RWPE2 (cell line): ENCODE measurements around the gene LINGO1.

ENCODE experiments used
- ATAC-seq: fragments of 200-7000 bp; cut with Tn5 transposase; 3 replicates; pipeline ENCODE4 v1.9.1; 2021; ENCODE audit warnings: low read depth
- DNase-seq: peaks from one replicate; pipeline ENCODE4 v3.0.0-alpha.2; 2020; ENCODE audit warnings: low spot score
- H3K27ac ChIP-seq: fragments of 450-650 bp; 2 replicates; pipeline ENCODE4 v1.5.1; 2017; ENCODE audit warnings: mild to moderate bottlenecking; ENCODE audit not compliant: poor library complexity, severe bottlenecking
- H3K27me3 ChIP-seq: fragments of 250-450 bp; sonication (Bioruptor Pico); 2 replicates; pipeline ENCODE4 v1.5.1; 2021; ENCODE audit warnings: mild to moderate bottlenecking, moderate library complexity; ENCODE audit not compliant: insufficient read depth, poor library complexity, severe bottlenecking
- H3K36me3 ChIP-seq: fragments of 250-450 bp; sonication (Bioruptor Pico); 2 replicates; pipeline ENCODE4 v1.5.1; 2020; ENCODE audit warnings: low read depth, mild to moderate bottlenecking, moderate library complexity
- H3K4me1 ChIP-seq: fragments of 250-450 bp; sonication (Bioruptor Pico); 2 replicates; pipeline ENCODE4 v1.5.1; 2021; ENCODE audit warnings: mild to moderate bottlenecking, moderate library complexity; ENCODE audit not compliant: insufficient read depth, poor library complexity, severe bottlenecking
- H3K4me3 ChIP-seq: fragments of 250-450 bp; sonication (Bioruptor Pico); 2 replicates; pipeline ENCODE4 v1.5.1; 2021; ENCODE audit warnings: mild to moderate bottlenecking, moderate library complexity; ENCODE audit not compliant: severe bottlenecking
- H3K9me3 ChIP-seq: fragments of 250-450 bp; sonication (Bioruptor Pico); 2 replicates; pipeline ENCODE4 v1.5.1; 2021; ENCODE audit warnings: mild to moderate bottlenecking, moderate library complexity; ENCODE audit not compliant: severe bottlenecking
- TF ChIP-seq, protein P1 (sequence below): fragments of 450-650 bp; IDR thresholded peaks from one replicate; pipeline ENCODE4 v1.5.1; 2017; ENCODE audit warnings: mild to moderate bottlenecking, moderate library complexity; ENCODE audit not compliant: poor library complexity, severe bottlenecking

The LINGO1 gene

DNA sequence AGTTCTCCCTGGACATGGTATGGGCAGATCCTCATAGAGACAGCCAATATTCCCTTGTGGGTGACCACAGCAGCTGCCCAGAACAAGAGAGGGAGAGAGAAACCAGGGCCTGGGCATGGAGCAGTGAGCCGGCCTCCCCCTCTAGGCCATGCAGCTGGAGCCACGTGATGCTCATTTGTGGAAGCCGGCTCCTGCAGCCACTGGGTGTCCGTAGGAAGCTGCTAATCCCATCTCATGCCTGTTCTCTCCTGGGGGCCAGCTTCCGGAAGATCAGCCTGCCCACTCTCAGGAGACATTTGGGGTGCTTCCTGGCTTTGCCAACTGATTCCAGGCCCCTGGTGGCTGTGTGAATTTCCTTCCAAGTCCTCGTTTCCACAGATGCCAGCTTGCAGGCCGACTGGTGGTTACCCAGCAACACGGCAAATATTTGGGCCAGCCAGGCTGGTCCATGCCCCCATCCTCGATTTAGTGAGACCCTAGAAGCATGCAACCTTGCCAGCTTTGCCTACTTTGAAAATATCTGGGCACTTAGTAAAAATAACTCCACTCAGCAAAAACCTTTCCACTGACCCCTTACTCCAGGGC lies 55.3 kb downstream of the LINGO1 start:
- H3K27me3 ChIP-seq = no peaks in the 10 kb centered on the region
- H3K36me3 ChIP-seq = no peaks in the 10 kb centered on the region
- TF ChIP-seq, protein P1, sequence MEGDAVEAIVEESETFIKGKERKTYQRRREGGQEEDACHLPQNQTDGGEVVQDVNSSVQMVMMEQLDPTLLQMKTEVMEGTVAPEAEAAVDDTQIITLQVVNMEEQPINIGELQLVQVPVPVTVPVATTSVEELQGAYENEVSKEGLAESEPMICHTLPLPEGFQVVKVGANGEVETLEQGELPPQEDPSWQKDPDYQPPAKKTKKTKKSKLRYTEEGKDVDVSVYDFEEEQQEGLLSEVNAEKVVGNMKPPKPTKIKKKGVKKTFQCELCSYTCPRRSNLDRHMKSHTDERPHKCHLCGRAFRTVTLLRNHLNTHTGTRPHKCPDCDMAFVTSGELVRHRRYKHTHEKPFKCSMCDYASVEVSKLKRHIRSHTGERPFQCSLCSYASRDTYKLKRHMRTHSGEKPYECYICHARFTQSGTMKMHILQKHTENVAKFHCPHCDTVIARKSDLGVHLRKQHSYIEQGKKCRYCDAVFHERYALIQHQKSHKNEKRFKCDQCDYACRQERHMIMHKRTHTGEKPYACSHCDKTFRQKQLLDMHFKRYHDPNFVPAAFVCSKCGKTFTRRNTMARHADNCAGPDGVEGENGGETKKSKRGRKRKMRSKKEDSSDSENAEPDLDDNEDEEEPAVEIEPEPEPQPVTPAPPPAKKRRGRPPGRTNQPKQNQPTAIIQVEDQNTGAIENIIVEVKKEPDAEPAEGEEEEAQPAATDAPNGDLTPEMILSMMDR = no peak
- ATAC-seq = peak; percentile 22; the same call in 1 of the 3 replicates
- no peak overlapping the region for H3K27ac ChIP-seq
- no peak overlapping the region for H3K4me3 ChIP-seq
- no peak for DNase-seq
- H3K4me1 ChIP-seq = no peaks in the 10 kb centered on the region
- H3K9me3 ChIP-seq = no peaks in the 10 kb centered on the region

- Histone ChIP-seq H3K27ac (no peak overlapping the region), H3K4me3 (no peak overlapping the region), H3K4me1 (no peaks in the 10 kb centered on the region), H3K9me3 (no peaks in the 10 kb centered on the region), H3K36me3 (no peaks in the 10 kb centered on the region), H3K27me3 (no peaks in the 10 kb centered on the region)
- TF ChIP-seq, protein P1 = no peak
- DNase-seq (no peak), ATAC-seq (no peak)
Measured at GRCh38 chr15:77576538-77576937, 56.2 kb downstream of the LINGO1 start.

- no peaks in the 10 kb centered on the region for H3K9me3 ChIP-seq
- DNase-seq (no peak), ATAC-seq (no peak)
- H3K4me3 ChIP-seq = no peak overlapping the region
- H3K27me3 ChIP-seq = no peaks in the 10 kb centered on the region
- no peak overlapping the region for H3K27ac ChIP-seq
- no peaks in the 10 kb centered on the region for H3K36me3 ChIP-seq
- no peaks in the 10 kb centered on the region for H3K4me1 ChIP-seq
- TF ChIP-seq, protein P1 = no peak
Measured at GRCh38 chr15:77575203-77575934, 57.3 kb downstream of the LINGO1 start.

DNA sequence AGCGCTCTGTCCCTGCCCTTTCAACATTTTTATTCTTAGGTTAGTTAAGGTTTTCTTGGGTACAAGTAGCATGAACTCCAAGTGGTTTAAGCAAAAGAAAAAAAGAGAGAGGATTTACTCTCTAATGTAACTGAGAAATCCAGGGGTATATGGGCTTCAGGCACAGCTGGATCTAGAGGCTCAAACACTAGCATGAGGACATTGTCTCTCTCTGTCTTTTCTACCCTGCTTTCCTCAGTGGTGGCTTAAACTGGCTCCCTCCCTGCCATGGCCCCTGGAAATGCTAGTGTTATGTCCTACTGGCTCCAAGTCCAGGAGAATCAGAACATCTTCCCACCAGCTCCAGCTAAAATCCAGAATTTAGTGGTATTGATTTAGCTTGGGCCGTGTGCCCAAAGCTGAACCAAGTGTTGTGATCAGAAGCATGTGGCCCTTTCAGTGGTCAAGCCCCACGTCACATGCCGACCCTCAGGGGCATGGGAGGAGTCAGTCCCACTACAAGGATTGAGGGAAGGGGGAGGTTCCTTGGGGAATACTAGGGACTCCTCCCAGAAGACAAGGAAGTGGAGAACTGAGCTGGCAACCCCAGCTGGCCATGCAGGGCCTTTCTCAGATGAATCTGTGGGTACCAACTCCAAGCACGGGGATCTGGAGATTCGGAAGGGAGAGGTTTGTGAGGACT lies 58.0 kb downstream of the LINGO1 start:
- Histone ChIP-seq H3K36me3 (no peaks in the 10 kb centered on the region), H3K27me3 (no peaks in the 10 kb centered on the region), H3K27ac (no peak overlapping the region), H3K9me3 (no peaks in the 10 kb centered on the region), H3K4me3 (no peak overlapping the region), H3K4me1 (no peaks in the 10 kb centered on the region)
- DNase-seq (no peak), ATAC-seq (no peak)
- TF ChIP-seq, protein P1 = no peak
